Adrenal gland (tissue), 12 donors: Measurements from ENCODE around the gene CRYBG2. TPM values are rescaled to one million over a fixed set of nuclear protein-coding genes. Genes with fewer than 3 reads are reported as not detected.
A peak's percentile ranks its signal among the peaks of the same experiment; 100 is the strongest.

Experiments
- DNase-seq, 7 donors: peaks; one replicate each; pipeline ENCODE4 v3.0.0-alpha.2; 2019 to 2020
- H3K27ac ChIP-seq, 5 donors: fragments of 200-600 bp; sonication (generic) in 4 of 5; 1 replicate in 3 of 5; 2 replicates in 2 of 5; pipeline versions ENCODE4 v1.5.1 to v1.8.0; 2016 to 2020; ENCODE audit warnings: mild to moderate bottlenecking in 1 of 5
- H3K27me3 ChIP-seq: fragments of 200-600 bp; 2 replicates; pipeline ENCODE4 v1.8.0; 2021
- H3K36me3 ChIP-seq, 2 donors: fragments of 200-600 bp; replicated peaks in 1 of 2; 1 replicate in 1 of 2; 2 replicates in 1 of 2; pipeline versions ENCODE4 v1.5.1 to v1.8.0; 2018 to 2022
- H3K4me1 ChIP-seq, 2 donors: fragments of 200-600 bp; replicated peaks in 1 of 2; 1 replicate in 1 of 2; 2 replicates in 1 of 2; pipeline versions ENCODE4 v1.5.1 to v1.8.0; 2018 to 2021
- H3K4me3 ChIP-seq, 4 donors: fragments of 200-600 bp; sonication (generic) in 3 of 4; one replicate each; pipeline ENCODE4 v1.5.1; 2016 to 2018
- H3K9me3 ChIP-seq, 3 donors: fragments of 200-600 bp; sonication (generic) in 1 of 3; replicated peaks in 1 of 3; 1 replicate in 2 of 3; 2 replicates in 1 of 3; pipeline versions ENCODE4 v1.5.1 to v1.8.0; 2016 to 2021
- CTCF ChIP-seq, 6 experiments: fragments of 450-650 bp in 4 of 6; fragments of 200-600 bp in 2 of 6; sonication (generic) in 1 of 6; IDR thresholded peaks; 1 replicate in 5 of 6; 2 replicates in 1 of 6; pipeline versions ENCODE4 v1.5.1 to v1.8.0; 2016 to 2021; ENCODE audit warnings: antibody characterized with exemption in 6 of 6, mild to moderate bottlenecking in 2 of 6, moderate library complexity in 1 of 6
- POLR2A ChIP-seq, 2 donors: fragments of 450-650 bp; IDR thresholded peaks; one replicate each; pipeline ENCODE4 v1.6.1; 2017; ENCODE audit warnings: antibody characterized with exemption in 2 of 2, mild to moderate bottlenecking in 2 of 2, moderate library complexity in 1 of 2
- WGBS, 4 donors: extraction: QIAGEN DNeasy Blood & Tissue Kit in 2 of 4; methylation state at CpG; one replicate each; pipeline versions ENCODE4 v1.1.5 to v1.1.7; 2013 to 2017; 5-methylcytosine and 5-hydroxymethylcytosine counted together
- intact Hi-C, 2 donors: fragments of 100-400 bp; cut with DNase I; formaldehyde crosslinking; loops; one replicate each; pipeline versions ENCODE4 v1.14.1 to v1.15.0; 2022 to 2023
- polyA plus RNA-seq, 3 donors: library from polyadenylated mRNA; stranded (reverse); fragments of 200-250 nt in 2 of 3; fragments of 350-450 nt in 1 of 3; fragmentation: Illumina TruSeq in 1 of 3; extraction: RNeasy Lipid Tissue Mini Kit (QIAGEN cat#74804) in 1 of 3; gene quantifications; one replicate each; pipeline ENCODE4 v1.2.3, GENCODE V29; 2013 to 2014
- total RNA-seq, 9 donors: library from RNA; depleted of rRNA in 4 of 9; stranded (reverse); fragments of >200 nt in 4 of 9; fragments of 120-200 nt in 1 of 9; fragmentation: NEBNext Ultra II Directional in 1 of 9; extraction: Animal tissue kit (Norgen Biotek cat#: 25700) in 1 of 9; gene quantifications; one replicate each; pipeline versions ENCODE4 v1.1.0 to v1.2.4, GENCODE V29; 2013 to 2023
- donor health status: healthy with polysubstance abuse.
- donor health status: Bipolar disorder and iron deficiency.
- donor health status: DM: yes; HTN: yes; CAD: no.
- donor health status: DM: no; HTN: no; CAD: no.
- donor health status: DM: no; HTN: no; CAD: no.
- donor health status: DM: yes; HTN: yes; CAD: no.

The CRYBG2 gene
- total and polyA plus RNA-seq, 12 donors = 0.17 to 0.48 (median 0.20) TPM; not detected in 9

DNA sequence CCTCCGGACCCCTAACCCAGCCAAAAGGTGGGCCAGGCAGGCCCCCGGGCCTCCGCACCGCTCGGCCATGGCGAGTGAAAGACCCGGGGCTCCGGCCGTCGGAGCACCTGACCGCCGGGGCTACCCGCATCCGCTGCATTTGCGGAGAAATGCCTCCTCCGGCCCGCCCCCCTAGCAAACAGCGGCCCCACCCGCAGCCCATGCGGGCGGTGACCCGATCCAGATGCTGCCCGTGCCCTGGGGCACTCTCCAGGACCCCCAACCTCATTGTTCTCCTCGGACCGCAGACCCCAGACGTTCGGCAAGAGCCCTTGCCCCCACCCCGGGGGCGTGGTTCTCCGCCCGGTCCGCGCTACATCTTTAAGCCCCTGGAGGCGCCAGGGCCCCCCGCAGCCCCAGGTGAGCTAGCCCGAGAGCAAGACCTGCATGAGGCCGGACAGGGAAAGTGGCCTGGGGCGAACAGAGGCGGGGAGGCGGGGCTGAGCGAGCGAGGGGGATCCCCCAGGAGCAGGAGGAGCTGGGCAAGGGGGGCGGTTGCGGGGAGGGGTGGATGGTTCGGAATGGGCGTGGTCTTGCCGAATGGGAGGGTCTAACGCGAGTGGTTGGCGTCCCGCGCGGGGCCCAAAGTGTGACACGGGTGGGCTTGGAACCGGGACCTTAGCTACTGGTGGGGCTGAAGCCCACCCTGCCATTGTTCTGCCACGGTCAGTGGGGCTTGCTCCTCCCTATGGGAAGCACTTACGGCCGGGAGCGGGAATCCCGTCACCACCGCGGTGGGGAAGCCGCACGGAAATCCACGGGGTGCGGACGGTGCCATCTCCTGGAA lies 6.3 kb upstream of the CRYBG2 start:
- Histone ChIP-seq H3K27ac (no peak overlapping the region), H3K4me1 (no peaks in the 10 kb centered on the region), H3K4me3 (peak overlapping the region in 1 of 4 donors; percentile 32), H3K27me3 (peaks cover 48% of the 10 kb centered on the region), H3K36me3 (no peaks in the 10 kb centered on the region), H3K9me3 (no peaks in the 10 kb centered on the region)
- no peak for TF ChIP-seq POLR2A (IDR thresholded peaks at IDR 0.05)
- TF ChIP-seq CTCF (IDR thresholded peaks at IDR 0.05) = no peak
- WGBS, 4 donors = 5 to 9% (median 7%) methylated on average over 22 to 67 of the region's 67 CpGs
- DNase-seq = no peak
- intact Hi-C loops = no loop called here

DNA sequence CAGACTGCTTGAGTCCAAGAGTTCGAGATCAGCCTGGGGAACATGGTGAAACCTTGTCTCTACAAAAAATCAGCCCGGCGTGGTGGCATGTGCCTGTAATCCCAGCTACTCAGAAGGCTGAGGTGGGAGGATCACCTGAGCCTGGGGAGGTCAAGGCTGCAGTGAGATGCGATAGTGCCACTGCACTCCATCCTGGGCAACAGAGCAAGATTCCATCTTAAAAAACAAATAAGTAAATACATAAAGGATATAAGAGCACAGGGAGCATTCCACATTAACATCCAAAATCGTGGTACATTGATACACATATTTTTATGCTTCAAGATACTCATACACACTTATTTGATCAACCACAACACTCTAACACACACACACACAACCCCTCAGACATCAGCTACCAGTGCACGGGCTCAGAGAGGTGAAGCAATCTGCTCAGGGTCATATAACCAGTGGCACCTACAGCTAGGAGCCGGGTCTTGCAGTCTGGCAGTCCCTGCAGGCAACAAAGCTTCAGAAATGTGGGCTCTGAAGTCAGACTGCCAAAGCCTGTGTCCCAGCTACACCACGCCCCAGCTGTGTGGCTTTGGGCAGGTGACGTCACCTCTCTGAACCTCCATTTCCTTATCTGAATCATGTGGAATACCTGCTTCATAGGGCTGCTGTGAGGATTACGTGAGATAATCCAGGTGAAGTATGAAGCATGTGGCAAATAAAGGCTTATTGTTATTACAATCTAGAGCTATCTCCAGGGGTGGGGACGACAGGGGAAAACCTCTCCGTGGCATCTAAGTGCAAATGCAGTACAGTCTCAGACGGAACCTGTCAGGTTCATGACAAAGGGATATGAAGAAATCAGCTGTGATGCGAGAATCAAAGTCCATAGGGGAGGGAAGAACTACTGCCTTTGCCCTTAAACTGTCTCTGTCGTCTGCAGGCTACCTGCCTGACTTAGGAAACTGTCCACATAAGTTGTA lies 4.8 kb upstream of the CRYBG2 start:
- Histone ChIP-seq H3K36me3 (no peaks in the 10 kb centered on the region), H3K9me3 (no peaks in the 10 kb centered on the region), H3K27me3 (peaks cover 52% of the 10 kb centered on the region), H3K4me3 (no peak overlapping the region), H3K27ac (no peak overlapping the region), H3K4me1 (no peaks in the 10 kb centered on the region)
- intact Hi-C loops = no loop called here
- 52 to 60% (median 55%) methylated on average over 14 to 15 of the region's 15 CpGs for WGBS, 4 donors
- TF ChIP-seq POLR2A (IDR thresholded peaks at IDR 0.05) = no peak
- TF ChIP-seq CTCF (IDR thresholded peaks at IDR 0.05) = no peak
- DNase-seq = no peak

DNA sequence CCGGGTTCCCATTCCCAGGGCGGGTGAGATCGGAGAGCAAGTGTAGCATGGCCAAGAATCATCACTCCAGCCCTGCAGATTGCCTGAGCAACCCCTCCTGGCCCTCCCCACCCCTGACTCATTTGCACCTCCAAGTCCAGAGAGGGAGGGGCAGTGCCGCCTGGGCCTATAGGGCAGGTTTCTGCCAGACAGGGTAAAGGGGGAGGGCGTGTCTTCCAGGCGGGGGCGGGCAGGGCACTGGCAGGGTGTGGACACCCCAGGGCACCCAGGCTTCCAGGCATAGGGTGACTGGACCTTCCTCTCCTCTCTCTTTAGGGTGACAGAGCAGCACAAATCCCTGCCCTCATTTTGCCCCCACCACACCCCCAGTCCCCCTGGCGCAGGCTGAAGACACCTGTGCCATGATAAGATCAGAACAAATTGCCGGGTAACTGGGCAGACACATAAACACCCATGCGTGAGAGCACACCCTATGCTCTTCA lies 3.2 kb upstream of the CRYBG2 start:
- Histone ChIP-seq H3K36me3 (no peaks in the 10 kb centered on the region), H3K4me3 (no peak overlapping the region), H3K27me3 (peaks cover 39% of the 10 kb centered on the region), H3K27ac (no peak overlapping the region), H3K9me3 (no peaks in the 10 kb centered on the region), H3K4me1 (no peaks in the 10 kb centered on the region)
- TF ChIP-seq POLR2A (IDR thresholded peaks at IDR 0.05) = no peak
- no peak for TF ChIP-seq CTCF (IDR thresholded peaks at IDR 0.05)
- no peak for DNase-seq
- 73 to 88% (median 77%) methylated on average over 5 to 10 of the region's 10 CpGs for WGBS, 4 donors
- intact Hi-C loops = no loop called here

DNA sequence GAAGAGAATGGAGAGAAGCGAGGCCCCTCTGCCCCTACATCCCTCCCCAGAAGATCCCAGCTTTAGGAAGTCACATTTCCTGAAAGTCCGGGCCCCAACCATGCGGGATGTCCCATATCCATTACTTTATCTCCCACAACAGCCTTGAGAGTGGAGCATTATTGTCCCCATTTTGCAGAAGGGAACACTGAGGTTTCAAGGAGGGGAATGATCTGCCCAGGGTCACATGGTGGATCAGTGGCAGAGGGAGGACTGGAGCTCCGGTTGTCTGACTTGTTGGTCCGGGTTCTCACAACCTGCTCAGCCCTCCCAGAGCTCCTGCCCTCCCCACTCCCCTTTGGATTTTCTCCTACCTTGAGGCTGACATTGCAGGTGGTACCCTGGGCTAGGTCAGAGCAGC lies 2.2 kb upstream of the CRYBG2 start:
- H3K27me3 ChIP-seq = peaks cover 29% of the 10 kb centered on the region
- intact Hi-C loops = no loop called here
- no peak overlapping the region for H3K27ac ChIP-seq
- H3K9me3 ChIP-seq = no peaks in the 10 kb centered on the region
- H3K36me3 ChIP-seq = no peaks in the 10 kb centered on the region
- no peak for TF ChIP-seq CTCF (IDR thresholded peaks at IDR 0.05)
- TF ChIP-seq POLR2A (IDR thresholded peaks at IDR 0.05) = no peak
- no peak overlapping the region for H3K4me3 ChIP-seq
- 83 to 88% (median 86%) methylated on average over 3 to 5 of the region's 5 CpGs for WGBS, 4 donors
- no peaks in the 10 kb centered on the region for H3K4me1 ChIP-seq
- DNase-seq = no peak
